ENCODE results near the gene TCFL5.
A peak's percentile ranks its signal among the peaks of the same experiment; 100 is the strongest.

The TCFL5 gene

DNA sequence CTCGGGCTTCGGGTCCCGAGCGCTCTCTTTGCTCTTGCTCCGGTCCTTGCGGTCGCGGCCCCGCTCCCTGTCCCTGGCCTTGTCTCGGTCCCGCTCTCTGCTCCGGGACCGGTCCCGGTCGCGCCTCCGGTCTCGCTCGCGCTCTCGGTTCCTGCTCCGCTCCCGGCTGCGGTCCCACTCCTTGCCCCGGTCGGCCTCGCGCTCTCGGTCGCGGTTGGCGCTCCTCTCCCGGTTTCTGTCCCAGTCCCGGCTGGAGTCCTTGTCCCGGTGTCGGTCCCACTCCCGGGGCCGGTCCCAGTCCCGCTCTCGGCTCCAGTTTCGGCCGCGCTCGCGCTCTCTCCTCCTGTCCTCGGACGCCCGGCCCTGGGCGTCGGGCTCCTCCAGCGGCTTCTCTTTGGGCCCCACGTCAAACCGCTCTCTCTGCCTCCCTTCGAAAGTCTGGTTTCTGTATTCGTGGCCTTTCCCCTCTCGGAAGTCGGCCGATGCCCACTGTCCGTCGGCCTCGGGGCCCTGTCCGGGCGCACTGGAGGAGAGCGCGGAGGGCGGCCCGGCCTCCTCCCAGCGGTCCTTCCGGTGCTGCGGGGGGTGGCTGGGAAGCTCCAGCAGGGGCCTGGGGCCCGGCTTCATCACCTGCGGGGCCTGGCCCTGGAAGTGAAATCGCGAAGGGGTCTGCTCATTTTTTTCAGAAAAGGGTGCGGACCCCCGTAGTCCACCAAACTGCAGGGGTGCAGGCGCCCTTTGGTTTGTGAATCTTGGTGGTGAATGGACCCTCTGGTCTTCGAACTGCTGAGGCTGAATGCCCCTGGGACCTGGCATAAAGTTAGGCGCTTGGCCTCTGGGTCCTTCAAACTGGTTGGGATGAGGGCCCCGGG lies 17.9 kb upstream of the TCFL5 start:
- TF ChIP-seq, protein P1, sequence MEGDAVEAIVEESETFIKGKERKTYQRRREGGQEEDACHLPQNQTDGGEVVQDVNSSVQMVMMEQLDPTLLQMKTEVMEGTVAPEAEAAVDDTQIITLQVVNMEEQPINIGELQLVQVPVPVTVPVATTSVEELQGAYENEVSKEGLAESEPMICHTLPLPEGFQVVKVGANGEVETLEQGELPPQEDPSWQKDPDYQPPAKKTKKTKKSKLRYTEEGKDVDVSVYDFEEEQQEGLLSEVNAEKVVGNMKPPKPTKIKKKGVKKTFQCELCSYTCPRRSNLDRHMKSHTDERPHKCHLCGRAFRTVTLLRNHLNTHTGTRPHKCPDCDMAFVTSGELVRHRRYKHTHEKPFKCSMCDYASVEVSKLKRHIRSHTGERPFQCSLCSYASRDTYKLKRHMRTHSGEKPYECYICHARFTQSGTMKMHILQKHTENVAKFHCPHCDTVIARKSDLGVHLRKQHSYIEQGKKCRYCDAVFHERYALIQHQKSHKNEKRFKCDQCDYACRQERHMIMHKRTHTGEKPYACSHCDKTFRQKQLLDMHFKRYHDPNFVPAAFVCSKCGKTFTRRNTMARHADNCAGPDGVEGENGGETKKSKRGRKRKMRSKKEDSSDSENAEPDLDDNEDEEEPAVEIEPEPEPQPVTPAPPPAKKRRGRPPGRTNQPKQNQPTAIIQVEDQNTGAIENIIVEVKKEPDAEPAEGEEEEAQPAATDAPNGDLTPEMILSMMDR (IDR thresholded peaks at IDR 0.05; ENCODE audit: low read depth, low read length) = no peak
- no peak for TF ChIP-seq EZH2phosphoT487 (IDR thresholded peaks at IDR 0.05; ENCODE audit: low read depth)

GRCh38 chr20:62878244-62879038 lies 16.8 kb upstream of the TCFL5 start:
- no peaks in the 10 kb centered on the region for H3K27me3 ChIP-seq (ENCODE audit: low read depth, low read length)
- no peak for TF ChIP-seq EZH2phosphoT487 (IDR thresholded peaks at IDR 0.05; ENCODE audit: low read depth)
- TF ChIP-seq, protein P1 (IDR thresholded peaks at IDR 0.05; ENCODE audit: low read depth, low read length) = no peak
- H3K27ac ChIP-seq (ENCODE audit: low read length) = peak overlapping the region; percentile 24
- no peak overlapping the region for H2AFZ ChIP-seq (ENCODE audit: low read depth, low read length)
- no peaks in the 10 kb centered on the region for H3K9me3 ChIP-seq (ENCODE audit: insufficient read depth, low read length)
- peaks cover 10% of the 10 kb centered on the region for H3K36me3 ChIP-seq (replicated peaks; ENCODE audit: low read depth, low read length)
- H3K4me3 ChIP-seq (ENCODE audit: low read length) = no peak overlapping the region
- no peak overlapping the region for H3K4me2 ChIP-seq (ENCODE audit: low read length)
- H3K79me2 ChIP-seq (ENCODE audit: low read length) = no peaks in the 10 kb centered on the region
- H4K20me1 ChIP-seq (ENCODE audit: insufficient read depth, low read length) = no peaks in the 10 kb centered on the region
- H3K9ac ChIP-seq (ENCODE audit: low read length) = no peak overlapping the region
- H3K4me1 ChIP-seq (ENCODE audit: low read length) = peaks cover 16% of the 10 kb centered on the region

More for the DNA sequence above, 17.9 kb upstream of the TCFL5 start:
- Histone ChIP-seq H3K4me3 (ENCODE audit: low read length) (no peak overlapping the region), H3K9ac (ENCODE audit: low read length) (no peak overlapping the region), H2AFZ (ENCODE audit: low read depth, low read length) (no peak overlapping the region), H3K27ac (ENCODE audit: low read length) (no peak overlapping the region), H3K79me2 (ENCODE audit: low read length) (0 out of 2 replicates have a peak, but pooled peaks cover 4% of the 10 kb centered on the region), H3K4me2 (ENCODE audit: low read length) (no peak overlapping the region), H3K9me3 (ENCODE audit: insufficient read depth, low read length) (no peaks in the 10 kb centered on the region), H3K4me1 (ENCODE audit: low read length) (peaks cover 10% of the 10 kb centered on the region), H4K20me1 (ENCODE audit: insufficient read depth, low read length) (no peaks in the 10 kb centered on the region), H3K36me3 (replicated peaks; ENCODE audit: low read depth, low read length) (peaks cover 16% of the 10 kb centered on the region), H3K27me3 (ENCODE audit: low read depth, low read length) (no peaks in the 10 kb centered on the region)

- H3K4me3 ChIP-seq (ENCODE audit: low read length) = no peak overlapping the region
- no peak overlapping the region for H3K27ac ChIP-seq (ENCODE audit: low read length)
- no peaks in the 10 kb centered on the region for H3K79me2 ChIP-seq (ENCODE audit: low read length)
- H4K20me1 ChIP-seq (ENCODE audit: insufficient read depth, low read length) = no peaks in the 10 kb centered on the region
- H2AFZ ChIP-seq (ENCODE audit: low read depth, low read length) = no peak overlapping the region
- H3K4me2 ChIP-seq (ENCODE audit: low read length) = no peak overlapping the region
- H3K27me3 ChIP-seq (ENCODE audit: low read depth, low read length) = no peaks in the 10 kb centered on the region
- H3K9ac ChIP-seq (ENCODE audit: low read length) = no peak overlapping the region
- peaks cover 10% of the 10 kb centered on the region for H3K36me3 ChIP-seq (replicated peaks; ENCODE audit: low read depth, low read length)
- peaks cover 22% of the 10 kb centered on the region for H3K4me1 ChIP-seq (ENCODE audit: low read length)
- no peak for TF ChIP-seq EZH2phosphoT487 (IDR thresholded peaks at IDR 0.05; ENCODE audit: low read depth)
- TF ChIP-seq, protein P1 (IDR thresholded peaks at IDR 0.05; ENCODE audit: low read depth, low read length) = no peak
- H3K9me3 ChIP-seq (ENCODE audit: insufficient read depth, low read length) = no peaks in the 10 kb centered on the region
These were observed 15.5 kb upstream of the TCFL5 start for GRCh38 chr20:62876902-62877816.

Measured in OCI-LY3 (cell line).